HepG2 (cell line): Measurements from ENCODE around the gene TGIF1. TPM values are rescaled to one million over a fixed set of nuclear protein-coding genes. Genes with fewer than 3 reads are reported as not detected.

Experiments used
- ATF2 ChIP-seq: sonication (generic); formaldehyde crosslinking; IDR thresholded peaks from 2 replicates; pipeline ENCODE4 v1.4.0; 2020; ENCODE audit warnings: missing genetic modification reagents
- BRCA1 ChIP-seq: sonication (generic); formaldehyde crosslinking; IDR thresholded peaks from 2 replicates; pipeline ENCODE4 v1.4.0; 2020; ENCODE audit warnings: missing genetic modification reagents
- CENPX ChIP-seq: sonication (generic); formaldehyde crosslinking; IDR thresholded peaks from 2 replicates; pipeline ENCODE4 v1.9.0; 2021; ENCODE audit warnings: mild to moderate bottlenecking, missing genetic modification reagents, moderate library complexity
- EED ChIP-seq: sonication (generic); formaldehyde crosslinking; IDR thresholded peaks from 2 replicates; pipeline ENCODE4 v1.5.0; 2020; ENCODE audit warnings: mild to moderate bottlenecking, missing genetic modification reagents
- HDAC2 ChIP-seq: sonication (generic); formaldehyde crosslinking; IDR thresholded peaks from 2 replicates; pipeline ENCODE4 v1.4.0; 2020; ENCODE audit warnings: missing genetic modification reagents
- HIC2 ChIP-seq: sonication (generic); formaldehyde crosslinking; IDR thresholded peaks from 2 replicates; pipeline ENCODE4 v1.9.0; 2022; ENCODE audit warnings: low read depth, missing genetic modification reagents
- KDM1A ChIP-seq: IDR thresholded peaks from 2 replicates; pipeline ENCODE4 v1.6.1; 2016; ENCODE audit warnings: missing compliant biosample characterization
- KLF13 ChIP-seq: sonication (generic); formaldehyde crosslinking; IDR thresholded peaks from 2 replicates; pipeline ENCODE4 v1.4.0; 2020; ENCODE audit warnings: mild to moderate bottlenecking, missing genetic modification reagents
- MAFG ChIP-seq: sonication (generic); formaldehyde crosslinking; IDR thresholded peaks from 2 replicates; pipeline ENCODE4 v1.5.1; 2020; ENCODE audit warnings: mild to moderate bottlenecking, missing genetic modification reagents
- MBNL3 ChIP-seq: fragments of 250-450 bp; sonication (Bioruptor Pico); conservative IDR thresholded peaks from 2 replicates; pipeline ENCODE4 v1.8.0; 2022; ENCODE audit warnings: mild to moderate bottlenecking, inconsistent platforms
- MXI1 ChIP-seq: IDR thresholded peaks from 3 replicates; pipeline ENCODE4 v1.6.1; 2012; ENCODE audit warnings: low read depth, low read length, inconsistent platforms, borderline replicate concordance
- NFE2L1 ChIP-seq: sonication (generic); formaldehyde crosslinking; IDR thresholded peaks from 2 replicates; pipeline ENCODE4 v1.4.0; 2020; ENCODE audit warnings: missing genetic modification reagents, mild to moderate bottlenecking, borderline replicate concordance
- NPAS2 ChIP-seq: sonication (generic); formaldehyde crosslinking; IDR thresholded peaks from 2 replicates; pipeline ENCODE4 v1.8.0; 2022; ENCODE audit warnings: mild to moderate bottlenecking, missing genetic modification reagents, borderline replicate concordance
- NR2F1 ChIP-seq, 2 experiments: fragments of 450-650 bp in 1 of 2; formaldehyde crosslinking in 1 of 2; IDR thresholded peaks; 2 replicates each; pipeline versions ENCODE4 v1.5.0 to v1.6.1; 2016 to 2020; ENCODE audit warnings: mild to moderate bottlenecking in 1 of 2, missing compliant biosample characterization in 1 of 2, missing genetic modification reagents in 1 of 2, moderate library complexity in 1 of 2
- PPARG ChIP-seq: conservative IDR thresholded peaks from 2 replicates; pipeline ENCODE4 v1.6.1; 2016; ENCODE audit warnings: missing biosample characterization, missing genetic modification reagents
- SRSF4 ChIP-seq: fragments of 200-400 bp; formaldehyde crosslinking; IDR thresholded peaks from one replicate; pipeline ENCODE4 v1.6.1; 2018; ENCODE audit warnings: mild to moderate bottlenecking, low read depth, low read length, moderate library complexity; ENCODE audit not compliant: poor library complexity, severe bottlenecking
- TCF7 ChIP-seq: sonication (generic); IDR thresholded peaks from 2 replicates; pipeline ENCODE4 v1.6.1; 2016; ENCODE audit warnings: antibody characterized with exemption, low read depth
- ZBTB20 ChIP-seq: sonication (generic); formaldehyde crosslinking; IDR thresholded peaks from 2 replicates; pipeline ENCODE4 v1.8.1; 2023; ENCODE audit warnings: missing genetic modification reagents, low read depth, mild to moderate bottlenecking, borderline replicate concordance
- ZC3H13 ChIP-seq: sonication (generic); formaldehyde crosslinking; IDR thresholded peaks from 2 replicates; pipeline ENCODE4 v1.8.1; 2023; ENCODE audit warnings: mild to moderate bottlenecking, missing genetic modification reagents, moderate library complexity
- ZNF143 ChIP-seq: sonication (generic); formaldehyde crosslinking; IDR thresholded peaks from 2 replicates; pipeline ENCODE4 v1.4.0; 2020; ENCODE audit warnings: missing genetic modification reagents
- ZNF256 ChIP-seq: sonication (generic); formaldehyde crosslinking; conservative IDR thresholded peaks from 2 replicates; pipeline ENCODE4 v1.4.0; 2020; ENCODE audit warnings: missing genetic modification reagents
- ZNF446 ChIP-seq: sonication (generic); formaldehyde crosslinking; IDR thresholded peaks from 2 replicates; pipeline ENCODE4 v1.5.0; 2020; ENCODE audit warnings: mild to moderate bottlenecking, missing genetic modification reagents
- ZNF616 ChIP-seq: sonication (generic); formaldehyde crosslinking; IDR thresholded peaks from 2 replicates; pipeline ENCODE4 v1.5.0; 2020; ENCODE audit warnings: low read depth, mild to moderate bottlenecking, missing genetic modification reagents
- ZNF709 ChIP-seq: sonication (generic); formaldehyde crosslinking; IDR thresholded peaks from 2 replicates; pipeline ENCODE4 v1.5.0; 2020; ENCODE audit warnings: mild to moderate bottlenecking, missing genetic modification reagents
- ZNF788 ChIP-seq: sonication (generic); formaldehyde crosslinking; IDR thresholded peaks from 2 replicates; pipeline ENCODE4 v1.5.0; 2020; ENCODE audit warnings: mild to moderate bottlenecking, missing genetic modification reagents, borderline replicate concordance
- ZUFSP ChIP-seq: sonication (generic); formaldehyde crosslinking; IDR thresholded peaks from 2 replicates; pipeline ENCODE4 v1.9.0; 2021; ENCODE audit warnings: missing genetic modification reagents, mild to moderate bottlenecking, borderline replicate concordance
- polyA plus RNA-seq, 8 experiments: library from polyadenylated mRNA; depleted of rRNA in 3 of 8; stranded (reverse) in 7 of 8; unstranded in 1 of 8; fragments of >200 nt; fragmentation: Illumina TruSeq in 4 of 8; extraction: Trizol in 4 of 8; gene quantifications; 2 replicates each; pipeline versions ENCODE4 v1.2.1 to v1.2.3, GENCODE V29; 2011 to 2016; ENCODE audit warnings: low read depth in 4 of 8, missing spikeins in 1 of 8, mixed read lengths in 1 of 8; ENCODE audit not compliant: insufficient read depth in 1 of 8
- total RNA-seq, 5 experiments: library from RNA; depleted of rRNA; stranded (reverse); fragments of >200 nt; fragmentation: Illumina TruSeq; extraction: Trizol; gene quantifications; 2 replicates each; pipeline ENCODE4 v1.2.3, GENCODE V29; 2016; ENCODE audit warnings: low read depth in 1 of 5

The TGIF1 gene
- total and polyA plus RNA-seq, 2 of the 13 experiments (the other 11 are each of a cell fraction or from before 2014, with no cell fraction given) = 50.0 to 76.1 TPM

GRCh38 chr18:3447895-3448837, 1.8 kb upstream of the TGIF1 start (continued):
- peak; percentile 35; the same call in 1 of the 2 replicates for TF ChIP-seq PPARG
- TF ChIP-seq HIC2 (CRISPR knock-in tag) = peak; percentile 20; the same call in 1 of the 2 replicates
- 0 out of 2 replicates have a peak, but pooled peaks have one; percentile 66 for TF ChIP-seq BRCA1 (CRISPR knock-in tag)
- no peak for TF ChIP-seq KLF13 (CRISPR knock-in tag)
- TF ChIP-seq ZC3H13 (CRISPR knock-in tag) = peak; percentile 95; the same call in 1 of the 2 replicates
- TF ChIP-seq ZNF256 (CRISPR knock-in tag) = no peak
- TF ChIP-seq KDM1A (CRISPR knock-in tag) = no peak
- no peak for TF ChIP-seq NR2F1 (CRISPR knock-in tag; IDR thresholded peaks at IDR 0.05)
- TF ChIP-seq ZNF616 (CRISPR knock-in tag) = no peak
- no peak for TF ChIP-seq MBNL3 (CRISPR knock-in tag)
- no peak for TF ChIP-seq NFE2L1 (CRISPR knock-in tag)
- peak; percentile 82; the same call in 1 of the 2 replicates for TF ChIP-seq ZNF788 (CRISPR knock-in tag)
- TF ChIP-seq MAFG = no peak
- TF ChIP-seq SRSF4 = no peak
- TF ChIP-seq CENPX = no peak
- TF ChIP-seq ATF2 = peak; percentile 53; the same call in 1 of the 2 replicates
- no peak for TF ChIP-seq EED (CRISPR knock-in tag)
- peak; percentile 61; the same call in 1 of the 3 replicates for TF ChIP-seq MXI1
- TF ChIP-seq ZNF709 (CRISPR knock-in tag) = no peak
- no peak for TF ChIP-seq NPAS2 (CRISPR knock-in tag)
- TF ChIP-seq ZNF446 = peak; percentile 74; the same call in 1 of the 2 replicates
- TF ChIP-seq TCF7 = peak; percentile 80
- no peak for TF ChIP-seq ZUFSP (CRISPR knock-in tag)
- TF ChIP-seq ZBTB20 (CRISPR knock-in tag) = peak; percentile 89
- TF ChIP-seq HDAC2 (CRISPR knock-in tag) = peak; percentile 91
- peak; percentile 67 for TF ChIP-seq ZNF143
